ENCODE results near the gene TBC1D22A. TPM values are rescaled to one million over a fixed set of nuclear protein-coding genes. Genes with fewer than 3 reads are reported as not detected.

The TBC1D22A gene
- polyA plus RNA-seq, 1 of the 3 experiments (the other 2 are of a cell fraction): 16.5 TPM

DNA sequence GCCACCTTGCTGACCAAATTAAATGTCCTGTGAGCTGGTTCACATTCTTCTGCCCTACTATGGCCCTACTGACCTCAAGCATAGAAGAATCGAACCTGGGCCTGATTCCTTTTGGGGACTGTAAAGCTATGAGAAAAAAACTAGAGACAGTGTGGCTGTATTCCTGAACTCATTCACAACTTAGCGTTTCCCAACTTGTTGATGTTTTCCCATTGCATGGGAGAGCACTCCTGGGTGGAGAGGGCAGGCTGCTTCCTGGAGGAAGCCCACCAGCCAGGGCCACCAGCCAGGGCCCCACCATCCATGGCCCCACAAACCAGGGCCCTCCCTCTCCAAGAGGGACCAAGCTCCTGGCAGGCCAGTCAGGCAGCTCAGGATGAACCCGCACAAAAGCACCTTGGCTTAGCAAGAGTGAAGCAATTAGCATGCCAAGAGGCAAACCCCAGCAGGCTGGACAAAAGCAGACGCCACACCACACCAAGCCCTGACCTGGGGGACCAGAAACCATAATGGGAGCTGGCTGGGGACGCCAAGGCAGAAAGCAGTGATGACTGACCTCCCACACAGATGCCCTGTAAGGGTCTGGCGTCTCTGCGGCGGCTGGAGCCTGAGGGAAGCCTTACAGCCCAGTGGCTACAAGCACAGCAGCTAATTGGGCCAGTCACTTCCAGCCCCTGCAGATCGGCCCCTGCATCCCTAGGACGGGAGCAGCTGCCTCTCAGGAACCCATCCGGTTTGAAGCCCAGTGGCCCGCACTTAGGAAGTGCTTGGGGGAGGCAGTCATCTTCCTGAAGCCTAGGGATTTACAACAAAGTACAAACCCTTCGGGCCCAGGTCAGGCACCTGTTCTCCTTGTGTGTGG is 26.5 kb upstream of the TBC1D22A start:
- Histone ChIP-seq H3K9me2 (no peaks in the 10 kb centered on the region), H3K36me3 (replicated peaks in 1 of 2; ENCODE audit: control insufficient read depth in 1 of 2, insufficient read depth in 2 of 2, low read length in 1 of 2) (peaks cover 0 to 6% of the 10 kb centered on the region in 2 experiments), H3K27me3 (ENCODE audit: insufficient read depth) (no peaks in the 10 kb centered on the region), H3K27ac (ENCODE audit: low read depth in 2 of 2, low read length in 1 of 2) (peak overlapping the region; percentile 55 to 96; a peak in 3 of 4 replicates), H3K4me2 (peak overlapping the region; percentile 91), H3K9ac (no peak overlapping the region), H3K79me2 (ENCODE audit: insufficient read depth) (peaks cover 76% of the 10 kb centered on the region), H3F3A (replicated peaks; ENCODE audit: insufficient read depth) (peaks cover 5% of the 10 kb centered on the region), H3K4me1 (ENCODE audit: control insufficient read depth in 1 of 2, insufficient read depth in 2 of 2, low read depth in 1 of 2, low read length in 1 of 2) (peaks cover 22 to 65% of the 10 kb centered on the region in 2 experiments), H3K4me3 (ENCODE audit: low read depth in 2 of 2, low read length in 1 of 2) (peak overlapping the region; percentile 67 to 96), H3K9me3 (no peaks in the 10 kb centered on the region), H2AFZ (ENCODE audit: low read depth) (no peak overlapping the region), H4K20me1 (ENCODE audit: insufficient read depth) (peaks cover 58% of the 10 kb centered on the region)
- TF ChIP-seq, protein P1, sequence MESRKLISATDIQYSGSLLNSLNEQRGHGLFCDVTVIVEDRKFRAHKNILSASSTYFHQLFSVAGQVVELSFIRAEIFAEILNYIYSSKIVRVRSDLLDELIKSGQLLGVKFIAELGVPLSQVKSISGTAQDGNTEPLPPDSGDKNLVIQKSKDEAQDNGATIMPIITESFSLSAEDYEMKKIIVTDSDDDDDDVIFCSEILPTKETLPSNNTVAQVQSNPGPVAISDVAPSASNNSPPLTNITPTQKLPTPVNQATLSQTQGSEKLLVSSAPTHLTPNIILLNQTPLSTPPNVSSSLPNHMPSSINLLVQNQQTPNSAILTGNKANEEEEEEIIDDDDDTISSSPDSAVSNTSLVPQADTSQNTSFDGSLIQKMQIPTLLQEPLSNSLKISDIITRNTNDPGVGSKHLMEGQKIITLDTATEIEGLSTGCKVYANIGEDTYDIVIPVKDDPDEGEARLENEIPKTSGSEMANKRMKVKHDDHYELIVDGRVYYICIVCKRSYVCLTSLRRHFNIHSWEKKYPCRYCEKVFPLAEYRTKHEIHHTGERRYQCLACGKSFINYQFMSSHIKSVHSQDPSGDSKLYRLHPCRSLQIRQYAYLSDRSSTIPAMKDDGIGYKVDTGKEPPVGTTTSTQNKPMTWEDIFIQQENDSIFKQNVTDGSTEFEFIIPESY (IDR thresholded peaks at IDR 0.05; ENCODE audit: borderline replicate concordance, low read depth): no peak
- TF ChIP-seq EP300 (IDR thresholded peaks at IDR 0.05; ENCODE audit: borderline replicate concordance in 1 of 2, low read depth in 1 of 2, low read length in 1 of 2): peak in 1 of 2 experiments; percentile 48; a peak in 1 of 4 replicates
- 0 out of 2 replicates have a peak, but pooled peaks have one; percentile 10 for TF ChIP-seq RCOR1 (IDR thresholded peaks at IDR 0.05; ENCODE audit: low read length)
- TF ChIP-seq CHD2 (IDR thresholded peaks at IDR 0.05; ENCODE audit: low read length, partially characterized antibody): peak; percentile 18
- ChIA-PET CTCF (interaction anchor here (0.8 to 3.0 kb wide), 5 partner anchors 11 to 173 kb away, joined by 3 to 20 read pairs (median 5); no protein-coding TSS in a partner anchor), POLR2A (interaction anchor here (0.8 to 1.2 kb wide), 3 partner anchors 15 to 400 kb away, joined by 3 to 7 read pairs (median 3); partner anchors contain the start of genes TBC1D22A and TRMU)
- WGBS (ENCODE audit: low lambda C conversion rate): 76% methylated on average over 8 of the region's 13 CpGs
- peak; percentile 63 for DNase-seq

DNA sequence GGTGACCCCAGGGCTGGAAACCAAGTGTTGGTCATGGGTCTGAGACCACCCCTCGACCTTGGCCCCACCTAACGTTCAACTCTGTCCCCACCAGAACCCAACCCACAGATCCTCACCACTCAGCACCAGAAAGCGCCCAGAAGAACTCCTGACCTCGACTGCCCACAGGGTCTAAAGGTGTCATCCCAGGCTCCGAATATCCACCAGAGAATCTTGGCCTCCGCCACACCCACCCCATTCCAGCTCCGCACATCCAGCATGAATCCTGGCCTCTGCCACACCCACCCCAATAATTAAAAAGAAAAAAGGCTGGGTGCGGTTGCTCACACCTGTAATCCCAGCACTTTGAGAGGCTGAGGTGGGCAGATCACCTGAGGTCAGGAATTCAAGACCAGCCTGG is 25.7 kb upstream of the TBC1D22A start:
- H3K27me3 ChIP-seq (ENCODE audit: insufficient read depth): no peaks in the 10 kb centered on the region
- POLR2A ChIA-PET: interaction anchor here (1.2 kb wide), 1 partner anchor 26 kb away, joined by 7 read pairs; the partner anchor contains the start of gene TBC1D22A
- peak overlapping the region; percentile 67 to 96 for H3K4me3 ChIP-seq (ENCODE audit: low read depth in 2 of 2, low read length in 1 of 2)
- peak overlapping the region in 1 of 2 experiments; percentile 96; a peak in 2 of 4 replicates for H3K27ac ChIP-seq (ENCODE audit: low read depth in 2 of 2, low read length in 1 of 2)
- peaks cover 5% of the 10 kb centered on the region for H3F3A ChIP-seq (replicated peaks; ENCODE audit: insufficient read depth)
- H3K9ac ChIP-seq: peak overlapping the region; percentile 82; the same call in 1 of the 2 replicates
- peaks cover 0 to 3% of the 10 kb centered on the region in 2 experiments for H3K36me3 ChIP-seq (replicated peaks in 1 of 2; ENCODE audit: control insufficient read depth in 1 of 2, insufficient read depth in 2 of 2, low read length in 1 of 2)
- no peaks in the 10 kb centered on the region for H3K9me2 ChIP-seq
- H4K20me1 ChIP-seq (ENCODE audit: insufficient read depth): peaks cover 51% of the 10 kb centered on the region
- peaks cover 22 to 64% of the 10 kb centered on the region in 2 experiments for H3K4me1 ChIP-seq (ENCODE audit: control insufficient read depth in 1 of 2, insufficient read depth in 2 of 2, low read depth in 1 of 2, low read length in 1 of 2)
- peak overlapping the region; percentile 91 for H3K4me2 ChIP-seq
- no peaks in the 10 kb centered on the region for H3K9me3 ChIP-seq
- H2AFZ ChIP-seq (ENCODE audit: low read depth): no peak overlapping the region
- no peak for DNase-seq
- H3K79me2 ChIP-seq (ENCODE audit: insufficient read depth): peaks cover 68% of the 10 kb centered on the region
- CTCF ChIA-PET: interaction anchor here (1.3 to 3.0 kb wide), 4 partner anchors 11 to 173 kb away, joined by 4 to 20 read pairs (median 8); no protein-coding TSS in a partner anchor
- 77% methylated on average over 8 of the region's 8 CpGs for WGBS (ENCODE audit: low lambda C conversion rate)
- TF ChIP-seq, protein P1 (IDR thresholded peaks at IDR 0.05; ENCODE audit: borderline replicate concordance, low read depth): no peak
- no peak for TF ChIP-seq MEF2A (IDR thresholded peaks at IDR 0.05; ENCODE audit: borderline replicate concordance, low read depth)
- TF ChIP-seq, protein P2, sequence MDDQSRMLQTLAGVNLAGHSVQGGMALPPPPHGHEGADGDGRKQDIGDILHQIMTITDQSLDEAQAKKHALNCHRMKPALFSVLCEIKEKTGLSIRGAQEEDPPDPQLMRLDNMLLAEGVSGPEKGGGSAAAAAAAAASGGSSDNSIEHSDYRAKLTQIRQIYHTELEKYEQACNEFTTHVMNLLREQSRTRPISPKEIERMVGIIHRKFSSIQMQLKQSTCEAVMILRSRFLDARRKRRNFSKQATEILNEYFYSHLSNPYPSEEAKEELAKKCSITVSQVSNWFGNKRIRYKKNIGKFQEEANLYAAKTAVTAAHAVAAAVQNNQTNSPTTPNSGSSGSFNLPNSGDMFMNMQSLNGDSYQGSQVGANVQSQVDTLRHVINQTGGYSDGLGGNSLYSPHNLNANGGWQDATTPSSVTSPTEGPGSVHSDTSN (IDR thresholded peaks at IDR 0.05): no peak
- TF ChIP-seq CHD2 (IDR thresholded peaks at IDR 0.05; ENCODE audit: low read length, partially characterized antibody): no peak
- no peak for TF ChIP-seq TEAD4 (IDR thresholded peaks at IDR 0.05; ENCODE audit: borderline replicate concordance, insufficient read depth)
- TF ChIP-seq GABPA (IDR thresholded peaks at IDR 0.05; ENCODE audit: low read depth): no peak
- no peak for TF ChIP-seq ELF1 (IDR thresholded peaks at IDR 0.05)
- TF ChIP-seq YY1 (IDR thresholded peaks at IDR 0.05; ENCODE audit: low read depth): no peak
- TF ChIP-seq GATA2 (CRISPR knock-in tag; IDR thresholded peaks at IDR 0.05): no peak
- TF ChIP-seq NFIC (IDR thresholded peaks at IDR 0.05; ENCODE audit: borderline replicate concordance): no peak
- no peak for TF ChIP-seq NRF1 (IDR thresholded peaks at IDR 0.05; ENCODE audit: low read depth, low read length)
- no peak for TF ChIP-seq TCF12 (IDR thresholded peaks at IDR 0.05)
- TF ChIP-seq, protein P3, sequence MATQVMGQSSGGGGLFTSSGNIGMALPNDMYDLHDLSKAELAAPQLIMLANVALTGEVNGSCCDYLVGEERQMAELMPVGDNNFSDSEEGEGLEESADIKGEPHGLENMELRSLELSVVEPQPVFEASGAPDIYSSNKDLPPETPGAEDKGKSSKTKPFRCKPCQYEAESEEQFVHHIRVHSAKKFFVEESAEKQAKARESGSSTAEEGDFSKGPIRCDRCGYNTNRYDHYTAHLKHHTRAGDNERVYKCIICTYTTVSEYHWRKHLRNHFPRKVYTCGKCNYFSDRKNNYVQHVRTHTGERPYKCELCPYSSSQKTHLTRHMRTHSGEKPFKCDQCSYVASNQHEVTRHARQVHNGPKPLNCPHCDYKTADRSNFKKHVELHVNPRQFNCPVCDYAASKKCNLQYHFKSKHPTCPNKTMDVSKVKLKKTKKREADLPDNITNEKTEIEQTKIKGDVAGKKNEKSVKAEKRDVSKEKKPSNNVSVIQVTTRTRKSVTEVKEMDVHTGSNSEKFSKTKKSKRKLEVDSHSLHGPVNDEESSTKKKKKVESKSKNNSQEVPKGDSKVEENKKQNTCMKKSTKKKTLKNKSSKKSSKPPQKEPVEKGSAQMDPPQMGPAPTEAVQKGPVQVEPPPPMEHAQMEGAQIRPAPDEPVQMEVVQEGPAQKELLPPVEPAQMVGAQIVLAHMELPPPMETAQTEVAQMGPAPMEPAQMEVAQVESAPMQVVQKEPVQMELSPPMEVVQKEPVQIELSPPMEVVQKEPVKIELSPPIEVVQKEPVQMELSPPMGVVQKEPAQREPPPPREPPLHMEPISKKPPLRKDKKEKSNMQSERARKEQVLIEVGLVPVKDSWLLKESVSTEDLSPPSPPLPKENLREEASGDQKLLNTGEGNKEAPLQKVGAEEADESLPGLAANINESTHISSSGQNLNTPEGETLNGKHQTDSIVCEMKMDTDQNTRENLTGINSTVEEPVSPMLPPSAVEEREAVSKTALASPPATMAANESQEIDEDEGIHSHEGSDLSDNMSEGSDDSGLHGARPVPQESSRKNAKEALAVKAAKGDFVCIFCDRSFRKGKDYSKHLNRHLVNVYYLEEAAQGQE (IDR thresholded peaks at IDR 0.05; ENCODE audit: low read depth, low read length): no peak
- TF ChIP-seq FOXJ3 (CRISPR knock-in tag; IDR thresholded peaks at IDR 0.05): no peak
